C1 segment of cervical spinal cord (tissue), 14 donors: Measurements from ENCODE around the gene ABCF3.

Experiments
- DNase-seq, 14 donors: peaks; one replicate each; lab custom pipeline; 2025; lab: John Stamatoyannopoulos, UW

Gene ABCF3

GRCh38 chr3:184166671-184167070, 19.3 kb upstream of the ABCF3 start:
- DNase-seq, result no peak

DNA sequence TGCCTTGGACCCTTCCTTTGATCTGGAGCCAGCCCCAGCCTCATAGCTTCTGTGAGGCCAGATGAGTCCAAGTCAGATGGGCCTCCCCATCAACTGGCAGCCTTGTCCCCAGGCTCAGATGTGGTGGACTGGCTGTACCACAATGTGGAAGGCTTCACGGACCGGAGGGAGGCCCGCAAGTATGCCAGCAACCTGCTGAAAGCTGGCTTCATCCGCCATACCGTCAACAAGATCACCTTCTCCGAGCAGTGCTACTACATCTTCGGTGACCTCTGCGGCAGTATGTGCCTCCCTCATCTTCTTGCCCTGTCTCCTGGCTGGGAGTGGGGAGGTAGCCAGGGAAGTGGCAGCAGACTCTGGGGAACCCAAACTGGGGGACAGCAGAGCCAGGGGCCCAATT, 18.2 kb upstream of the ABCF3 start:
- no peak for DNase-seq

DNA sequence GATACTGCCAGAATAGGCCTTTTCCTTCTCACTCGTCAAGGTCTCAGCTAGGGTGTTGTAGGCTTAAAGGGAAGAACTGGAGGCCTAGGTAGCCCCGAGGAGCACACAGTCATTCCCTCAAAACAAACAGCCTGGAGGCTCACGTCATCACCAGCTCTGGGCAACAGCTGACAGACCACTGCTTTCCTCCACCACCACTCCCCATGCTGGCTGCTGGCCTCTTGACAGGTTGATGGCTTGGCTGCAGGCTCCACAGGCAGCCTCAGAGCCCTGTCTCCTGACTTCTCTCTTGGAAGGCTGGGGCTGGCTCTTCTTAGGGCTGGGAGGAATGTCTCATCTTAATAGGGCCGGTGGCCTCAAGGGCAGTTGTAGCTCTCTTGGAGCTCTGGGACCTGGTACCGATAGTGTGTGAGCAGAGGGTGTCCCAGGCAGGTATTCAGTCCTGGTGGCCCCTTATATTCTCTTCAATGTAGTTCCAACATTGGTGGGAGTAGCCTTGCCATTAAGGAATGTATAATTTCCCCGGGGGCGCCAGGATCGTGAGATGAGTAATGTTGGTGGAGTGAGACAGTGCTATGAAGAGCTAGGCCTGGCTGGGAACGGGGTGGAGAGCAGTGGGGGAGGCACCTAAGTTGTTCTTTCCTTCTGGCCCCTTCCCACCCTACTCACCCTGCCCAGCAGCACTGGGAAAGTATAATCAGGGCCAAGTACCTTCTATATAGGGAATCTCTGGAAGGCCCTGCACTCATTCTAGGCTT, 17.5 kb upstream of the ABCF3 start:
- DNase-seq, result no peak

- no peak for DNase-seq
Measured at GRCh38 chr3:184169896-184170875, 15.8 kb upstream of the ABCF3 start.

DNA sequence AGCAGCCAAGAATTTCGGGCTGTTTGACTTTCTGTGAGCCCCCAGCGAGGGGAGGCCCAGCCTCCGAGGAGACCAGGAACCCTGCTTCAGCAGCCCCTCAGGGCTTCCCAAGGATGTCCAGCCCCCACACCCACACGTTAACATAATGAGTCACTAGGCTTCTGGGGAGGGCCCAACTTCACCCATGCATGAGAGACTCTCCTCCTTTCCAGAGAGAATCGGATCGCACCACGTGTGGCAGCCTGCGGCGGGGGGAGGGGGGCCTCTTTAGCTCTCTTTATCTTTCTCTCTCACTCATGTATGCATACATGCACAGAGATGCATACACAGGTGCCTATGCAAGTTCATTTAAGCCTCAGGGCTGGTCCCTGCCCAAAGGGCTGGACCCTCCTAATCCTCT, 14.4 kb upstream of the ABCF3 start:
- DNase-seq, result no peak

- no peak for DNase-seq
Measured at GRCh38 chr3:184172681-184173373, 13.2 kb upstream of the ABCF3 start.

GRCh38 chr3:184173374-184173722, 12.7 kb upstream of the ABCF3 start:
- DNase-seq, result no peak

DNA sequence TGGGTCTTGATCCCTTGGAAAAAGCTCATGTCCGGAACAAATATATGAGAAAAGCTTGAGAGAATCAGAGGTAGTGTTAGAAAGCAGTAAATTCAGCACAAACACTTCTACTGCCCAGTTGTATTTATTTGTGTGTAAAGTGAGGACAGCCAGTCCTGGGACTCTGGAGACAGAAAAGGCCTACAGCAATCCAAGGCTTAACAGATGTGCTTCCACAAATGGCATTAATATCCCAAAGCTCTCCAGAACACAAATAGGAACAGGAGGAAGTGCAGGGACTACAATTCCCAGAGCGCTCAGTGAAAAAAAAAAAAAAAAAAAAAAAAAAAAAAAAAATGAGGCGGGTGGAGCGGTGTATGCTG, 11.7 kb upstream of the ABCF3 start:
- peak in 2 of 14 donors; percentile 35 to 72 for DNase-seq

DNA sequence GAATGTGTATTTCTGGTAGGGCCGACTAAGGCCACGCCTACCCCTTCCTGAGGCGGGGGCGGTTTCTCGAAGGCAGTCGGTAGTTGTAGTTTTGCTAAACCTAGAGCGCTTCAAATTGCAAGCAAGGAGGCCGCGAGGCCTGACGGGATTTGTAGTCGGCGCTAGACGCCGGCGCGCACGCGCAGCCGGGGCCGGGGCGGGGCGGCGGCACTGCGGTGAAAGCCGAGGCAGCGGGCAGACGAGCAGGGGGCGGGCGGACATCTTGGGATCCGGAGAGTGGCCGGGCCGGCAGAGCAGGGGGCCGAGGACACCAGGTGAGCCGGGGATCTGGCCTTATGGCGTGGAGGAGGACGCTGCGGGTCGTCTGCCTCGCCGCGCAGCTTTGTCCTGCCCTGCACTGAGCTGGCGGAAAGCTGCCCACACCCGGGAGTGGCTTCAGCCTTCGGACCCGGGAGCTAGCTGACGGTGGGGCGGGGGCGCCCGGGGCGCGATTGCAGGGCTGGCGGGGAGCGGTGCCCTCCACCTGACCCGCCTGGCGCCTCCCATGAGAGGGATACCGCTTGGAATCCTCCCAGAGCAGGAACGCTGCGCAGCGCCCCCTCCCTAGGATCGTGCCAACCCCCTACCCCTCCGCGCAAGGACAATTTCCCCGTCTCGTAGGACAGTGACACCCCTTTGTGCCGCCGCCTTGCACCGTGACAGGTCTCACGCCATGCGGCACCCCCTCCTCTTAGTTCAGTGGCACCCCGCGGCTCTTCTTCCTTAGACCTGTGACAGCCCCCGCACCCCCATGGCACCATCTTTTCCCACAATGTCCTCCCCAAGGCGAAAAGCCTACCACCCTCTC, 11.1 kb upstream of the ABCF3 start, which contains the start of gene AP2M1:
Gene AP2M1, plus strand, starts transcription at position 210 of the 847 bp plus-strand sequence. CDS start 2,139 bp downstream, outside the sequence.
- peak; percentile 81 to 99 (median 97) for DNase-seq

- no peak for DNase-seq
Measured at GRCh38 chr3:184175506-184175905, 10.5 kb upstream of the ABCF3 start.

DNA sequence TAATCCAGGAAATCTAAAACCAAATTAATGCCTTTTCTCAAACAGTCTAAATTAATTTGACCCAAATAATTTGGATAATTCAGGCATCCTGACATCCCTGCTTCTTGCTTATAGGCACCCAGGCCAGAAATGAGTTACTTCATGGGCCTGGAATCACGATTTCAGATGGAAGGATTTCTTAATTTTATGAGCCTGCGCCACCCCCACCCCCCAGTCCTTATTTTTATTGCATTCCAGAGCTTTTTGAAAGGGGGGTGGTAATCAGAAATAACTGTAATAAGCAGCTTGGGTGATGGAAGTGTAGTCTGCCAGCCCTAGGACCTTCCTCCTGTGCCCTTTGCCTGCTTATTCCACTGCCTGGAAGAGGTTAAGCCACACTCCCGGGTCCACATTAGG, 10.0 kb upstream of the ABCF3 start:
- peak in 2 of 14 donors; percentile 32 to 44 for DNase-seq

DNA sequence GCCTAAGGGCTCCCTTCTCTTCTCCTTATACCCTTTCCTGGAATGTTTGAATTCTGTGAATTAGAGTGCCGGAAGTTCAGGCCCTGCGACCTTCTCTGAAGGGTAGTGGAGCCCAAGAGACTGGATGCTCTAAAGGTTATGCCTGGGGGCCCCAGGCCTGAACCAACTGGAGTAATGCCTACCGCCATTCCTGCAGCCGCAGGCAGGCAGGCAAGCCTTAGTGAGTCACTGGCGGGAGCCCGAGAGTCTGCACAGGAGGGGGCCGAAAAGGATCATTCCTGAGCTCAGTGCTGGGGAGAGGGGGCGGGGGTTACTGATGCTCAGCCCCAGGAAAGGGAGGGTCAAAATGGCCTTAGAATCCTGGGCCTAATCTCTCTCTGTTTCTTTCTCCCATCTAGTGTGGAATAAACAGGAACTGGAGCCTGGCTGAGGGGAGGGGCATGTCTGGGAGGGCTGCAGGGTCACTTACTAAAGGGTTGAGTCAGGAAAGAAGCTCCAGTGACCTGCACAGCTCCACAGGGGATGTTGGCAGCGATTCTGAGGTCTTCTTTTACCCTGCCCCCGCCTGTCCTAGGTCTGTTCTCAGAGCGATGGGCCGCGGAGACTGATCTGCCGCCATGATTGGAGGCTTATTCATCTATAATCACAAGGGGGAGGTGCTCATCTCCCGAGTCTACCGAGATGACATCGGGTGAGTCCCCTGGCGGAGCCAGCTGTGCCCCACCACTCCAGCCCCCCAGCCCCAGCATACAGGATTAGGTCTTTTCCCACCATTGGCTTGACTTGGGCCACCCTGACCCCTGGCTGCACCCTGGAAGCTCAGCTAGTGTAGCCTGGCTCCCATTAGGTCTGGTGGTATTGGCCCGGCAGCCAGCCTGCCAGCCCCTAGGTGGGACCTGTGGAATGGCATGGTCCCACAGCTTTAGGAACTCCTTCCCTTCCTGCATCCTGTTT, 9.3 kb upstream of the ABCF3 start:
- DNase-seq, result peak in 10 of 14 donors; percentile 7 to 70 (median 42)

DNA sequence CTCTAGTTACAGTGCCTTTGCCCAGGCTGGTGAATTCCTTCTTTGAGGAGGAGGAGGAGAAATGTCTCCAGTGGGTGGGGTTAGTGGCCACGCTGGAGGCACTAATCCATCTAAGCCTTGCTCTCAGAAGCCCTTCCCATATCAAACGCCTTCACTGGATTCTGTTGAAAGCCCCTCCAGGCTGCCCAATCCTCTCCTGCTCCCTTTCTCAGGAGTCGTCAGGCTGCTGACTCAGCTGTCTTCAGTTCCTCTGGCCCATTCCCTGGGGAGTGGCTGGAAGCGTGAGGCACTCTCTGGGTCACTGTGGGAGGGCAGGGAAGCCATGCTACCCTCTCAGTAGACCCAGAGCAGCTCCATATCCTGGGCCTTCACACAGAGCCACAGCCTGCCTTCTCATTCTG, 8.7 kb upstream of the ABCF3 start:
- no peak for DNase-seq

DNA sequence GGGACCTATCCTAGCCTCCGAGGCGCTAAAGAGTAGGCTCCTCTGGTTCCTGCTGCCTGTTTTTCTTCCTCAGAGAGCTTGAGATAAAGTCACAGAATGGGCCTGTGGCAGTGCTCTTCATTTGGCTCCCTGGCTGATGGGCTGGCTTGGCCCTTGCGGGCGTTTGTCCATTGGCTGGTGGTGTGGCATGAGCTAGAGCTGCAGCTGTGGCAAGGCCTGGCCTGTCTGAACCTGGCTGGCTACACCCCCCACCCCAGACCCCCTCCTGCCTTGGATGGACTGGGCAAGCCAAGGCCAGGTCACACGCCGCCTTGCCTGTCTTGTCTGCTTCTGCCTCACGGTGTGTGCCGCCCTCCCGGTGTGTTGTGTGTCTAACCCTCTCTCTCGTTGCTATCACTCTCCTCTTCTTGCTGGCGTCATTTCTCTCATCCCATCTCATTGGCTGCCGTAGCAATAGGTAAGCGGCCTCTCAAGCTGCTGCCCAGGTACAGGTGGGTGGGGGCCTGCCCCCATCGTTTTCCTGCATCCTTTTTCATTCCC, 8.2 kb upstream of the ABCF3 start:
- DNase-seq, result no peak

DNA sequence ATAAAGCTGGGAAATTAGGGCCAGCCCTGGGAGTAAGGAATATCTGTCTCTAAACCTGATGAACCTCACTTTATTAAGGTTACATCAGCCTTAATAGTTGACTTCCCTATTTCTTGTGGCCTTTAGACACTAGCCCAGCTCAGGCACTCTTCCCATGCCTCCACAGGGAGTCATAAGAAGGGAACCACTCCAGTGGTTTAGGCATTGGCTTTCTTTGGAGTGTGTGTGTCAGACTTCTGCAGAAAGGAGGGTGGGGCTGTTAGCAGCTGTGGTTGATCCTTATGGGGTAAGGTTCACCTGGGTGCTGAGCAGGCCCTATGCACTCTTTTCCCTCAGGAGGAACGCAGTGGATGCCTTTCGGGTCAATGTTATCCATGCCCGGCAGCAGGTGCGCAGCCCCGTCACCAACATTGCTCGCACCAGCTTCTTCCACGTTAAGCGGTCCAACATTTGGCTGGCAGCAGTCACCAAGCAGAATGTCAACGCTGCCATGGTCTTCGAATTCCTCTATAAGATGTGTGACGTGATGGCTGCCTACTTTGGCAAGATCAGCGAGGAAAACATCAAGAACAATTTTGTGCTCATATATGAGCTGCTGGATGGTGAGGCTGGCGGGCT, 7.4 kb upstream of the ABCF3 start:
- no peak for DNase-seq

DNA sequence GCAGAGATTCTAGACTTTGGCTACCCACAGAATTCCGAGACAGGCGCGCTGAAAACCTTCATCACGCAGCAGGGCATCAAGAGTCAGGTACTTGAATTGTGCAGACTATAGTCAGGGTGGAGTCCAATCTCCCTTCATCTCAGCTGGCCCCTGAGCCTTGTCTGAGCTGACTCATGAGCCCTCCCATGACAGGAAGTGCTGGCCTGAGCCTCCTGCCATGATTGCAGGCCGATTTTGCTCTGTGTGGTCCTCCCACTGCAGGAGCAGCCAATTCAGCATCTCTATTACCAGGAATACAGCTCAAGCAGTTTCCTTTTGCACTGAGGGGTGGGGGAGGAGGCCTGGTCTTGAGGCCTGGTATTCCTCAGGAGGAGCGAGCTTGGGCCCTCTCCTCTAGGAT, 5.8 kb upstream of the ABCF3 start:
- no peak for DNase-seq

DNA sequence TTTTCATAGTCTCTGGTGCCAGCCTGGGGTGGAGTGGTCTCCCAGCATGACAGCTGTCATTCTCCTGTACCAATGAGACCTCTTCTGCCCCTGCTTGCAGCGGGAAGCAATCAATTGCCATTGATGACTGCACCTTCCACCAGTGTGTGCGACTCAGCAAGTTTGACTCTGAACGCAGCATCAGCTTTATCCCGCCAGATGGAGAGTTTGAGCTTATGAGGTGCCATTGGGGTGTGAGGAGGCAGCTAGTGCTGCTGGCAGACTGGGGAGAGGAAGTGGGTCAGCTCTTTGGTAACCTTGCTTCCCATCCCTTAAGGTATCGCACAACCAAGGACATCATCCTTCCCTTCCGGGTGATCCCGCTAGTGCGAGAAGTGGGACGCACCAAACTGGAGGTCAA, 4.4 kb upstream of the ABCF3 start:
- DNase-seq, result no peak

GRCh38 chr3:184183679-184184078, 2.3 kb upstream of the ABCF3 start:
- DNase-seq, result no peak

GRCh38 chr3:184184546-184185230, 1.3 kb upstream of the ABCF3 start:
- DNase-seq, result no peak
